HepG2 (cell line): ENCODE measurements around the gene STEAP1B. TPM values are rescaled to one million over a fixed set of nuclear protein-coding genes. Genes with fewer than 3 reads are reported as not detected.

Source experiments
- ADNP ChIP-seq: sonication (generic); formaldehyde crosslinking; IDR thresholded peaks from 2 replicates; pipeline ENCODE4 v1.4.0; 2020; ENCODE audit warnings: missing genetic modification reagents
- BRCA1 ChIP-seq: sonication (generic); formaldehyde crosslinking; IDR thresholded peaks from 2 replicates; pipeline ENCODE4 v1.4.0; 2020; ENCODE audit warnings: missing genetic modification reagents
- CHCHD3 ChIP-seq: sonication (generic); formaldehyde crosslinking; IDR thresholded peaks from 2 replicates; pipeline ENCODE4 v1.8.0; 2022; ENCODE audit warnings: mild to moderate bottlenecking, missing genetic modification reagents, moderate library complexity
- GABPA ChIP-seq, 2 experiments: IDR thresholded peaks; 2 replicates each; pipeline ENCODE4 v1.6.1; 2011 to 2016; ENCODE audit warnings: low read depth in 2 of 2, low read length in 1 of 2, missing biosample characterization in 1 of 2, missing genetic modification characterization in 1 of 2
- HDAC1 ChIP-seq: sonication (generic); formaldehyde crosslinking; IDR thresholded peaks from 2 replicates; pipeline ENCODE4 v1.5.1; 2020; ENCODE audit warnings: mild to moderate bottlenecking, missing genetic modification reagents
- NCOA1 ChIP-seq: sonication (generic); formaldehyde crosslinking; IDR thresholded peaks from 2 replicates; pipeline ENCODE4 v1.9.0; 2021; ENCODE audit warnings: missing genetic modification reagents
- NPAS2 ChIP-seq: sonication (generic); formaldehyde crosslinking; IDR thresholded peaks from 2 replicates; pipeline ENCODE4 v1.8.0; 2022; ENCODE audit warnings: mild to moderate bottlenecking, missing genetic modification reagents, borderline replicate concordance
- SRSF9 ChIP-seq: fragments of 200-400 bp; formaldehyde crosslinking; IDR thresholded peaks from 2 replicates; pipeline ENCODE4 v1.6.1; 2018; ENCODE audit warnings: borderline replicate concordance, mild to moderate bottlenecking, low read depth, low read length; ENCODE audit not compliant: insufficient read depth, poor library complexity, severe bottlenecking
- TP53 ChIP-seq: sonication (generic); formaldehyde crosslinking; conservative IDR thresholded peaks from 2 replicates; pipeline ENCODE4 v1.4.0; 2020; ENCODE audit warnings: missing genetic modification reagents
- ZBTB49 ChIP-seq: sonication (generic); formaldehyde crosslinking; IDR thresholded peaks from 2 replicates; pipeline ENCODE4 v1.4.0; 2020; ENCODE audit warnings: missing genetic modification reagents, borderline replicate concordance
- ZFP62 ChIP-seq: sonication (generic); formaldehyde crosslinking; IDR thresholded peaks from 2 replicates; pipeline ENCODE4 v1.4.0; 2020; ENCODE audit warnings: missing genetic modification reagents
- ZFYVE20 ChIP-seq: sonication (generic); formaldehyde crosslinking; IDR thresholded peaks from 2 replicates; pipeline ENCODE4 v1.8.0; 2023; ENCODE audit warnings: low read depth, mild to moderate bottlenecking, moderate library complexity, missing genetic modification reagents, borderline replicate concordance
- ZKSCAN5 ChIP-seq: sonication (generic); formaldehyde crosslinking; IDR thresholded peaks from 2 replicates; pipeline ENCODE4 v1.5.1; 2020; ENCODE audit warnings: mild to moderate bottlenecking, missing genetic modification reagents
- ZNF205 ChIP-seq: IDR thresholded peaks from 2 replicates; pipeline ENCODE4 v1.6.1; 2018; ENCODE audit warnings: missing biosample characterization, missing genetic modification reagents
- ZNF280D ChIP-seq: sonication (generic); formaldehyde crosslinking; IDR thresholded peaks from 2 replicates; pipeline ENCODE4 v1.5.1; 2020; ENCODE audit warnings: mild to moderate bottlenecking, missing genetic modification reagents
- ZNF839 ChIP-seq: sonication (generic); formaldehyde crosslinking; IDR thresholded peaks from 2 replicates; pipeline ENCODE4 v1.4.0; 2020; ENCODE audit warnings: missing genetic modification reagents, mild to moderate bottlenecking, borderline replicate concordance
- polyA plus RNA-seq, 8 experiments: library from polyadenylated mRNA; depleted of rRNA in 3 of 8; stranded (reverse) in 7 of 8; unstranded in 1 of 8; fragments of >200 nt; fragmentation: Illumina TruSeq in 4 of 8; extraction: Trizol in 4 of 8; gene quantifications; 2 replicates each; pipeline versions ENCODE4 v1.2.1 to v1.2.3, GENCODE V29; 2011 to 2016; ENCODE audit warnings: low read depth in 4 of 8, missing spikeins in 1 of 8, mixed read lengths in 1 of 8; ENCODE audit not compliant: insufficient read depth in 1 of 8
- total RNA-seq, 5 experiments: library from RNA; depleted of rRNA; stranded (reverse); fragments of >200 nt; fragmentation: Illumina TruSeq; extraction: Trizol; gene quantifications; 2 replicates each; pipeline ENCODE4 v1.2.3, GENCODE V29; 2016; ENCODE audit warnings: low read depth in 1 of 5
- TF ChIP-seq, protein P1 (sequence below): sonication (generic); formaldehyde crosslinking; IDR thresholded peaks from 2 replicates; pipeline ENCODE4 v1.4.0; 2020; ENCODE audit warnings: missing genetic modification reagents, borderline replicate concordance
- TF ChIP-seq, protein P2 (sequence below): sonication (generic); formaldehyde crosslinking; IDR thresholded peaks from 2 replicates; pipeline ENCODE4 v1.5.1; 2020; ENCODE audit warnings: mild to moderate bottlenecking, moderate library complexity, missing genetic modification reagents

Gene STEAP1B
- total and polyA plus RNA-seq, 2 of the 13 experiments (the other 11 are each of a cell fraction or from before 2014, with no cell fraction given): not detected

GRCh38 chr7:22443370-22444180, 56.4 kb downstream of the STEAP1B start (continued):
- 0 out of 2 replicates have a peak, but pooled peaks have one; percentile 18 for TF ChIP-seq ZNF280D (CRISPR knock-in tag)
- TF ChIP-seq SRSF9: no peak
- no peak for TF ChIP-seq NCOA1 (CRISPR knock-in tag)
- TF ChIP-seq ZFP62 (CRISPR knock-in tag): no peak
- 0 out of 2 replicates have a peak, but pooled peaks have one; percentile 48 for TF ChIP-seq BRCA1
- TF ChIP-seq, protein P1, sequence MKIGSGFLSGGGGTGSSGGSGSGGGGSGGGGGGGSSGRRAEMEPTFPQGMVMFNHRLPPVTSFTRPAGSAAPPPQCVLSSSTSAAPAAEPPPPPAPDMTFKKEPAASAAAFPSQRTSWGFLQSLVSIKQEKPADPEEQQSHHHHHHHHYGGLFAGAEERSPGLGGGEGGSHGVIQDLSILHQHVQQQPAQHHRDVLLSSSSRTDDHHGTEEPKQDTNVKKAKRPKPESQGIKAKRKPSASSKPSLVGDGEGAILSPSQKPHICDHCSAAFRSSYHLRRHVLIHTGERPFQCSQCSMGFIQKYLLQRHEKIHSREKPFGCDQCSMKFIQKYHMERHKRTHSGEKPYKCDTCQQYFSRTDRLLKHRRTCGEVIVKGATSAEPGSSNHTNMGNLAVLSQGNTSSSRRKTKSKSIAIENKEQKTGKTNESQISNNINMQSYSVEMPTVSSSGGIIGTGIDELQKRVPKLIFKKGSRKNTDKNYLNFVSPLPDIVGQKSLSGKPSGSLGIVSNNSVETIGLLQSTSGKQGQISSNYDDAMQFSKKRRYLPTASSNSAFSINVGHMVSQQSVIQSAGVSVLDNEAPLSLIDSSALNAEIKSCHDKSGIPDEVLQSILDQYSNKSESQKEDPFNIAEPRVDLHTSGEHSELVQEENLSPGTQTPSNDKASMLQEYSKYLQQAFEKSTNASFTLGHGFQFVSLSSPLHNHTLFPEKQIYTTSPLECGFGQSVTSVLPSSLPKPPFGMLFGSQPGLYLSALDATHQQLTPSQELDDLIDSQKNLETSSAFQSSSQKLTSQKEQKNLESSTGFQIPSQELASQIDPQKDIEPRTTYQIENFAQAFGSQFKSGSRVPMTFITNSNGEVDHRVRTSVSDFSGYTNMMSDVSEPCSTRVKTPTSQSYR (CRISPR knock-in tag): peak; percentile 58; the same call in 1 of the 2 replicates
- no peak for TF ChIP-seq GABPA (IDR thresholded peaks at IDR 0.05; ENCODE audit: low read depth, low read length)
- TF ChIP-seq GABPA (CRISPR knock-in tag; IDR thresholded peaks at IDR 0.05; ENCODE audit: low read depth): peak; percentile 80
- TF ChIP-seq ZNF839 (CRISPR knock-in tag): no peak
- no peak for TF ChIP-seq ZBTB49
- 0 out of 2 replicates have a peak, but pooled peaks have one; percentile 42 for TF ChIP-seq TP53
- TF ChIP-seq, protein P2, sequence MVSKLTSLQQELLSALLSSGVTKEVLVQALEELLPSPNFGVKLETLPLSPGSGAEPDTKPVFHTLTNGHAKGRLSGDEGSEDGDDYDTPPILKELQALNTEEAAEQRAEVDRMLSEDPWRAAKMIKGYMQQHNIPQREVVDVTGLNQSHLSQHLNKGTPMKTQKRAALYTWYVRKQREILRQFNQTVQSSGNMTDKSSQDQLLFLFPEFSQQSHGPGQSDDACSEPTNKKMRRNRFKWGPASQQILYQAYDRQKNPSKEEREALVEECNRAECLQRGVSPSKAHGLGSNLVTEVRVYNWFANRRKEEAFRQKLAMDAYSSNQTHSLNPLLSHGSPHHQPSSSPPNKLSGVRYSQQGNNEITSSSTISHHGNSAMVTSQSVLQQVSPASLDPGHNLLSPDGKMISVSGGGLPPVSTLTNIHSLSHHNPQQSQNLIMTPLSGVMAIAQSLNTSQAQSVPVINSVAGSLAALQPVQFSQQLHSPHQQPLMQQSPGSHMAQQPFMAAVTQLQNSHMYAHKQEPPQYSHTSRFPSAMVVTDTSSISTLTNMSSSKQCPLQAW (CRISPR knock-in tag): peak; percentile 77
- no peak; the same call in 1 of the 2 replicates for TF ChIP-seq CHCHD3
- TF ChIP-seq NPAS2: no peak
- TF ChIP-seq ADNP: no peak
- TF ChIP-seq ZNF205: peak; percentile 33; the same call in 1 of the 2 replicates
- TF ChIP-seq HDAC1 (CRISPR knock-in tag): peak; percentile 69; the same call in 1 of the 2 replicates
- TF ChIP-seq ZKSCAN5 (CRISPR knock-in tag): no peak
- no peak for TF ChIP-seq ZFYVE20 (CRISPR knock-in tag)
